SU-DHL-6 (cell line): ENCODE measurements around the gene MAK.
"Not testable (repeated sequence)": the region's sequence is repeated elsewhere in the genome, so short reads cannot be mapped to it uniquely, and the experiment has no call there.

Source experiments
- H2AFZ ChIP-seq: fragments of 200-600 bp; sonication (generic); 2 replicates; pipeline ENCODE4 v1.6.1; 2014; ENCODE audit warnings: low read depth, mild to moderate bottlenecking, moderate library complexity, mixed read lengths, antibody characterized with exemption, low read length; ENCODE audit not compliant: severe bottlenecking
- H3F3A ChIP-seq: fragments of 200-600 bp; shearing (Covaris generic); 2 replicates; pipeline ENCODE4 v1.6.0; 2016; ENCODE audit warnings: antibody characterized with exemption, mild to moderate bottlenecking; ENCODE audit not compliant: insufficient read depth
- H3K27ac ChIP-seq: fragments of 200-600 bp; sonication (generic); 2 replicates; pipeline ENCODE4 v1.5.1; 2016; ENCODE audit warnings: low read depth, mild to moderate bottlenecking, low read length, moderate library complexity, mixed read lengths
- H3K27me3 ChIP-seq: fragments of 200-600 bp; sonication (generic), shearing (Covaris generic); 2 replicates; pipeline ENCODE4 v1.6.0; 2014; ENCODE audit warnings: mild to moderate bottlenecking, low read length
- H3K36me3 ChIP-seq: fragments of 200-600 bp; sonication (generic); 2 replicates; pipeline ENCODE4 v1.6.1; 2014; ENCODE audit warnings: mild to moderate bottlenecking, low read length, mixed read lengths
- H3K4me2 ChIP-seq: fragments of 300-600, 200-600 bp; shearing (Covaris generic), sonication (generic); 2 replicates; pipeline ENCODE4 v1.6.0; 2014; ENCODE audit warnings: low read length, low read depth, mild to moderate bottlenecking; ENCODE audit not compliant: poor library complexity, severe bottlenecking
- H3K4me3 ChIP-seq: fragments of 200-600 bp; sonication (generic); 2 replicates; pipeline ENCODE4 v1.5.1; 2014; ENCODE audit warnings: antibody characterized with exemption, low read length, mild to moderate bottlenecking, mixed read lengths; ENCODE audit not compliant: insufficient read depth, poor library complexity, severe bottlenecking
- H3K79me2 ChIP-seq: fragments of 200-600 bp; sonication (generic); 2 replicates; pipeline ENCODE4 v1.6.1; 2014; ENCODE audit warnings: mild to moderate bottlenecking, low read length, moderate library complexity; ENCODE audit not compliant: insufficient read depth
- H3K9ac ChIP-seq: fragments of 200-600 bp; sonication (generic); 2 replicates; pipeline ENCODE4 v1.7.0; 2014; ENCODE audit warnings: mild to moderate bottlenecking, low read length
- H3K9me2 ChIP-seq: fragments of 200-600 bp; sonication (generic); replicated peaks from 2 replicates; pipeline ENCODE4 v1.6.1; 2014; ENCODE audit warnings: low read length; ENCODE audit not compliant: insufficient read depth
- H3K9me3 ChIP-seq: fragments of 200-600 bp; sonication (generic); 2 replicates; pipeline ENCODE4 v1.6.1; 2014; ENCODE audit warnings: low read length, mixed read lengths; ENCODE audit not compliant: insufficient read depth
- H4K20me1 ChIP-seq: fragments of 200-600 bp; sonication (generic); 2 replicates; pipeline ENCODE4 v1.6.1; 2014; ENCODE audit warnings: low read depth, mild to moderate bottlenecking, antibody characterized with exemption, low read length, moderate library complexity, mixed read lengths
- EZH2phosphoT487 ChIP-seq: fragments of 200-600 bp; sonication (generic), shearing (Covaris generic); conservative IDR thresholded peaks from 2 replicates; pipeline ENCODE4 v1.6.1; 2018; ENCODE audit warnings: mild to moderate bottlenecking, antibody characterized with exemption, low read length, moderate library complexity, mixed read lengths
- TF ChIP-seq, protein P1 (sequence below): fragments of 200-600 bp; sonication (generic); IDR thresholded peaks from one replicate; pipeline ENCODE4 v1.5.1; 2017; ENCODE audit warnings: antibody characterized with exemption, mild to moderate bottlenecking, low read length, moderate library complexity; ENCODE audit not compliant: insufficient read depth, poor library complexity, severe bottlenecking

Gene MAK, protein sequence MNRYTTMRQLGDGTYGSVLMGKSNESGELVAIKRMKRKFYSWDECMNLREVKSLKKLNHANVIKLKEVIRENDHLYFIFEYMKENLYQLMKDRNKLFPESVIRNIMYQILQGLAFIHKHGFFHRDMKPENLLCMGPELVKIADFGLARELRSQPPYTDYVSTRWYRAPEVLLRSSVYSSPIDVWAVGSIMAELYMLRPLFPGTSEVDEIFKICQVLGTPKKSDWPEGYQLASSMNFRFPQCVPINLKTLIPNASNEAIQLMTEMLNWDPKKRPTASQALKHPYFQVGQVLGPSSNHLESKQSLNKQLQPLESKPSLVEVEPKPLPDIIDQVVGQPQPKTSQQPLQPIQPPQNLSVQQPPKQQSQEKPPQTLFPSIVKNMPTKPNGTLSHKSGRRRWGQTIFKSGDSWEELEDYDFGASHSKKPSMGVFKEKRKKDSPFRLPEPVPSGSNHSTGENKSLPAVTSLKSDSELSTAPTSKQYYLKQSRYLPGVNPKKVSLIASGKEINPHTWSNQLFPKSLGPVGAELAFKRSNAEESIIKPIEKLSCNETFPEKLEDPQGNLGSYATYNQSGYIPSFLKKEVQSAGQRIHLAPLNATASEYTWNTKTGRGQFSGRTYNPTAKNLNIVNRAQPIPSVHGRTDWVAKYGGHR

DNA sequence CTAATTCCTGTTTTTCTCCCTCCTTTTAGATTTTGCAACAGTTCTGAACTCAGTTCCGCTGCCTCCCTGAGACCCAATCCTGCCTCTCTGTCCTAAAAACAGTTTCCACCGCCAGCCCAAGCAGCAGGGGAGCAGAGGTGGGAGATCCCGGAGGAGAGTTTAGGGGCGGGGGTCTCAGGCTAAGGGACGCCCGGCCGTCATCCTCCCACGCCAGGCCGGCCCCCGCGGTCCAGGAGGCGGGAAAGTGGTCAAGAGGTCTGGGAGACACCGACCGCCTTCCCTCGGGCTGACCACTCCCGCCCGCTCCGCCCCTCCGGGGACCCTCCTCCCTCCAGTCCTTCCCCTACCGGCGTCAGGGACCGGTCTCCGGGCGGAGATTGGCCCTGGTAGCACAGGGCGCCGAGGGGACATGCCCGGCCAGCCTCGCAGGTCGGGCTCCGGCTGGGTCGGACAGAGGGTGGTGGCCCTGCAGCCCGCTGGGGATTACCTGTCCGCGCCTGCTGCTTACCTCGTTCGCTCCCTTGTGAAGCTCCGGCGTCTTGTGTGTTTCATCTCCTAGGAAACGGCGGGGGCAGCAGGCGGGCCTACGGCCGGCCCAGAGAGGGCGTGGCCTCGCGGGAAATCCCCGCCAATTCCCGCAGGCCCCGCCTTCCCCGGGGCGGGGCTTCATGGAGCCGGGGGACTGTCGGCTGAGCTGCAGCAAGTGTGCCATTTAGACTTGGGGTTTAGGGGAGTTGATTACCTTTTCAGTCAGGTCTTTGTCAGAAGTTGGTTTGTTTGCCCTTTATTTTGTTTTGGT is at the start of gene MAK:
TSS of gene MAK (minus strand) at position 545 of the 799 bp plus-strand sequence. CDS start 7,891 bp downstream, outside the sequence.
- Histone ChIP-seq H3K27ac (peak within 1 kb of the TSS; percentile 81), H3K9ac (peak within 1 kb of the TSS; percentile 46)

DNA sequence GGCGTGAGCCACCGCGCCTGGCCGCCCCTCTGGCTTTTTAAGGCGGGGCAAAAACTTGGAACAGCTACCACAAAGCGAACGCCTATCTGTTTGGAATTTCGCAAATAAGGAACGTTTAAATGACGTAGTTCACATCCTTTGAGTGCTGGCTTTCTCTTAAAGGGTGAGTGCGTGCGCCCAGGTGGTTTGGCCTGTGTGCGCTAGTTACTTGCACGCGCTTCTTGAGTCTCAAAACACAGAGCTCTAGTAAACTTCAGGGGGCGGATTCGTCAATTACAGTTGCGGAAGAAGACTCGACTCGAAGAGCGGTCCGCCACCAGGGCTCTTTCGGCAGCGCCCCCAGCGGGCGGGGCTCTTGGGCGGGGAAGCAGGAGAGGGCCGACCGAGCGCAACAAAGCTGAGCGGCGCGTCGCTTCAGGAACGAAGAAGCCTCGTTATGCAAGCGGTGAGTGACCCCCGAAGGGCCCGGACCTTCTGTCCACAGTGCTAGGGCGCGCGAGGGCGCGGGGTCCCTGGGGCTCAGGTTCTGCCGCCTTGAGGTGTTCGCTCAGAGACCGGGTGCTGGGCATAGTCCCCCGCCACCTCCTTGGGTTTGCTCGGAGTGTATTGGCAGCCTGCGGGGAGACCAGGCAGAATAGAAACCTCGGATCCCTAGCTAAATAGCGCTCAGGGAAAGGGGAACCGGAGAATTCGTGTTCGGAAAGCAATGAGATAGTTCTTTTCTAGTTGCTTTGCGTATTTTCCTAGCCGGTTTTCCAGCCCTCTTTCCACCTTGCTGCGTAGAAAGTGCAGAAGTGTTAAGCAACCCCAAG is 48.6 kb upstream of the MAK start, which contains the start of gene SYCP2L:
TSS of gene SYCP2L (plus strand) at position 362 of the 812 bp plus-strand sequence. CDS start at position 437, 75 bp downstream.
- Histone ChIP-seq H3K36me3 (0 out of 2 replicates have a peak, but pooled peaks cover 4% of the 10 kb centered on the region), H3K4me2 (peak within 1 kb of the TSS; percentile 2), H3K4me3 (no peak within 1 kb of the TSS)

More for the DNA sequence above, at the start of gene MAK:
- Histone ChIP-seq H3K36me3 (no peaks in the 10 kb centered on the region), H3K79me2 (no peaks in the 10 kb centered on the region), H3K9me2 (no peaks in the 10 kb centered on the region), H2AFZ (peak within 1 kb of the TSS; percentile 70), H3K4me2 (peak within 1 kb of the TSS; percentile 77), H3K9me3 (no peaks in the 10 kb centered on the region; the same call in 1 of the 2 replicates), H3F3A (peaks cover 13% of the 10 kb centered on the region), H3K4me3 (peak within 1 kb of the TSS; percentile 45), H3K27me3 (no peaks in the 10 kb centered on the region), H4K20me1 (no peaks in the 10 kb centered on the region)
- 0 out of 2 replicates have a peak, but pooled peaks have one; percentile 10 for TF ChIP-seq EZH2phosphoT487
- TF ChIP-seq, protein P1, sequence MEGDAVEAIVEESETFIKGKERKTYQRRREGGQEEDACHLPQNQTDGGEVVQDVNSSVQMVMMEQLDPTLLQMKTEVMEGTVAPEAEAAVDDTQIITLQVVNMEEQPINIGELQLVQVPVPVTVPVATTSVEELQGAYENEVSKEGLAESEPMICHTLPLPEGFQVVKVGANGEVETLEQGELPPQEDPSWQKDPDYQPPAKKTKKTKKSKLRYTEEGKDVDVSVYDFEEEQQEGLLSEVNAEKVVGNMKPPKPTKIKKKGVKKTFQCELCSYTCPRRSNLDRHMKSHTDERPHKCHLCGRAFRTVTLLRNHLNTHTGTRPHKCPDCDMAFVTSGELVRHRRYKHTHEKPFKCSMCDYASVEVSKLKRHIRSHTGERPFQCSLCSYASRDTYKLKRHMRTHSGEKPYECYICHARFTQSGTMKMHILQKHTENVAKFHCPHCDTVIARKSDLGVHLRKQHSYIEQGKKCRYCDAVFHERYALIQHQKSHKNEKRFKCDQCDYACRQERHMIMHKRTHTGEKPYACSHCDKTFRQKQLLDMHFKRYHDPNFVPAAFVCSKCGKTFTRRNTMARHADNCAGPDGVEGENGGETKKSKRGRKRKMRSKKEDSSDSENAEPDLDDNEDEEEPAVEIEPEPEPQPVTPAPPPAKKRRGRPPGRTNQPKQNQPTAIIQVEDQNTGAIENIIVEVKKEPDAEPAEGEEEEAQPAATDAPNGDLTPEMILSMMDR = no peak

DNA sequence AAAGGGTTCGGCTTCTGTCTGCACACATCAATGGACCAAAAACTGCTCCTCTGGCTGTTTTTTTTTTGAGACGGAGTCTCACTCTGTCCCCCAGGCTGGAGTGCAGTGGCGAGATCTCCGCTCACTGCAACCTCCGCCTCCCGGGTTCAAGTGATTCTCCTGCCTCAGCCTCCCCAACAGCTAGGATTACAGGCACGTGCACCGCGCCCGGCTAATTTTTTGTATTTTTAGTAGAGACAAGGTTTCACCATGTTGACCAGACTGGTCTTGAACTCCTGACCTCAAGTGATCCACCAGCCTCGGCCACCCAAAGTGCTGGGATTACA is 48.0 kb upstream of the MAK start:
- H3K27me3 ChIP-seq, H3K9me2 ChIP-seq, H3K4me3 ChIP-seq, H3K27ac ChIP-seq, H3F3A ChIP-seq, H3K9me3 ChIP-seq, H3K9ac ChIP-seq, H3K79me2 ChIP-seq, H4K20me1 ChIP-seq, H3K4me2 ChIP-seq, H3K36me3 ChIP-seq, H2AFZ ChIP-seq: not testable (repeated sequence)

More for the DNA sequence above, 48.6 kb upstream of the MAK start, which contains the start of gene SYCP2L:
- Histone ChIP-seq H3K27ac (no peak within 1 kb of the TSS), H3K9me2 (no peaks in the 10 kb centered on the region), H3F3A (peaks cover 3% of the 10 kb centered on the region; the same call in 1 of the 2 replicates), H4K20me1 (no peaks in the 10 kb centered on the region), H3K27me3 (peaks cover 3% of the 10 kb centered on the region; the same call in 1 of the 2 replicates), H3K79me2 (no peaks in the 10 kb centered on the region), H2AFZ (no peak within 1 kb of the TSS), H3K9ac (no peak within 1 kb of the TSS), H3K9me3 (peaks cover 5% of the 10 kb centered on the region; the same call in 1 of the 2 replicates)
- TF ChIP-seq, protein P1 = no peak
- no peak for TF ChIP-seq EZH2phosphoT487
